Endodermal cell (in vitro differentiated cells): ENCODE results near the gene SLC6A12. TPM values are rescaled to one million over a fixed set of nuclear protein-coding genes. Genes with fewer than 3 reads are reported as not detected.

ENCODE experiments used
- DNase-seq: peaks from one replicate; pipeline ENCODE4 v3.0.0-alpha.2; 2017
- H3K27ac ChIP-seq: 2 replicates; pipeline ENCODE4 v1.5.1; 2013; ENCODE audit warnings: mild to moderate bottlenecking, low read depth, low read length, moderate library complexity
- H3K27me3 ChIP-seq: 2 replicates; pipeline ENCODE4 v1.6.1; 2013; ENCODE audit warnings: mild to moderate bottlenecking, low read length, moderate library complexity; ENCODE audit not compliant: insufficient read depth, control insufficient read depth, poor library complexity, severe bottlenecking
- H3K36me3 ChIP-seq: 2 replicates; pipeline ENCODE4 v1.7.0; 2013; ENCODE audit warnings: mild to moderate bottlenecking, low read length, moderate library complexity; ENCODE audit not compliant: control insufficient read depth, insufficient read depth
- H3K4me1 ChIP-seq: one replicate; pipeline ENCODE4 v1.7.0; 2013; ENCODE audit warnings: low read length; ENCODE audit not compliant: control insufficient read depth, insufficient read depth
- H3K4me3 ChIP-seq: 2 replicates; pipeline ENCODE4 v1.5.1; 2013; ENCODE audit warnings: mild to moderate bottlenecking, low read length, moderate library complexity
- H3K9ac ChIP-seq: 2 replicates; pipeline ENCODE4 v1.6.1; 2013; ENCODE audit warnings: mild to moderate bottlenecking, low read length, moderate library complexity; ENCODE audit not compliant: poor library complexity, severe bottlenecking; ENCODE audit errors: extremely low read depth
- H3K9me3 ChIP-seq: 2 replicates; pipeline ENCODE4 v1.6.1; 2013; ENCODE audit warnings: mild to moderate bottlenecking, low read length, moderate library complexity; ENCODE audit not compliant: control insufficient read depth
- H3K27ac Mint-ChIP-seq: 2 replicates; pipeline ENCODE4 v1.8.0; 2020; ENCODE audit warnings: mixed read lengths
- H3K27me3 Mint-ChIP-seq: 2 replicates; pipeline ENCODE4 v1.8.0; 2021; ENCODE audit warnings: mild to moderate bottlenecking, mixed read lengths; ENCODE audit not compliant: insufficient read depth
- H3K36me3 Mint-ChIP-seq: 2 replicates; pipeline ENCODE4 v1.8.0; 2020; ENCODE audit warnings: low read depth, mixed read lengths
- H3K4me1 Mint-ChIP-seq: 2 replicates; pipeline ENCODE4 v1.8.0; 2020; ENCODE audit warnings: mixed read lengths
- H3K4me3 Mint-ChIP-seq: 2 replicates; pipeline ENCODE4 v1.8.0; 2020; ENCODE audit warnings: mild to moderate bottlenecking, moderate library complexity, mixed read lengths
- H3K9me3 Mint-ChIP-seq: 2 replicates; pipeline ENCODE4 v1.8.0; 2020; ENCODE audit warnings: mild to moderate bottlenecking, mixed read lengths
- WGBS, 2 experiments: methylation state at CpG; one replicate each; pipeline versions ENCODE4 v1.1.5 to v1.1.7; 2013; ENCODE audit warnings: missing lambda C conversion rate in 2 of 2, mixed read lengths in 1 of 2; ENCODE audit not compliant: insufficient coverage in 1 of 2, insufficient read length in 1 of 2; 5-methylcytosine and 5-hydroxymethylcytosine counted together
- total RNA-seq, 2 donors: library from RNA; stranded (reverse); fragmentation: NEBNext Ultra II Directional in 1 of 2; extraction: Animal tissue kit (Norgen Biotek cat#: 25700) in 1 of 2; gene quantifications; 2 replicates in 1 of 2; 3 replicates in 1 of 2; pipeline ENCODE4 v1.2.1, GENCODE V29; 2021
- TF ChIP-seq, protein P1 (sequence below): fragments of 200-600 bp; sonication (generic); conservative IDR thresholded peaks from 2 replicates; pipeline ENCODE4 v1.5.0; 2021; ENCODE audit warnings: antibody characterized with exemption, mild to moderate bottlenecking

Gene SLC6A12
- total RNA-seq, 2 donors from 2014 or later: 0.58 to 1.3 TPM

DNA sequence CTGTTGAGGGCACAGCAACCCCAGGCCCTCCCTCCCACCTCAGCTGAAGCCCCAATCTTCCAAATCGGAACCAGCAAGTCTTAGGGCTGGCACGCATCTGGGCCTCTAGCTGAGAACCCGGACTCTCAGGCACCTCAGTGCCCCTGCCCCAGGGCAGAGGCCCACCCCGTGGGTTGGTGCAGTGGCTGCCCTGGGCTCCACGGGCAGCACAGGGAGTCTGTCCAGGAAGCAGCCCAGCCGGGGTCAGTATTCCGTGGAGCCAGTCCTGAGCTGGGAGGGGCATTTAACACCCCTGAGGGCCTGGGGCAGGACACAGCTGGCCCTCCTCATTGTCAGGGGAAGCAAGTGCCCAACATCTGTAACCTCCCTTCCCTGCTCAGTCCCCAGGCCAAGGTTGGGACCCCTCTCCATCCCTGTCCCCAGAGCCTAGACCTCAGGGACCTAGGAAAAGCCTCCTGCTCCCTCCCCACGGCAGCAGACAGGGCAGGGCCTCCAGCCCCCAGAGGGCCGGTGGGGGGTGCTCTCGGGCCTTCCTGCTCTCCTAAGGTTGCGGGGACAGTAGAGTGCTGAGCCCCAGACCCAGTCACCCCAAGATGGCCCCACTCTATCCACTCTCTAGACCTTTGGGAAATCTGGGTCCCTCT is 36.5 kb downstream of the SLC6A12 start:
- DNase-seq: no peak
- H3K27me3 Mint-ChIP-seq: peaks cover 3% of the 10 kb centered on the region
- Histone ChIP-seq H3K4me3 (no peak overlapping the region), H3K9ac (no peak overlapping the region), H3K36me3 (no peaks in the 10 kb centered on the region), H3K4me1 (peaks cover 7% of the 10 kb centered on the region), H3K9me3 (no peaks in the 10 kb centered on the region), H3K27ac (no peak overlapping the region), H3K27me3 (no peaks in the 10 kb centered on the region)
- 80 to 86% methylated on average over 5 to 11 of the region's 11 CpGs for WGBS, 2 experiments
- no peaks in the 10 kb centered on the region for H3K36me3 Mint-ChIP-seq
- H3K9me3 Mint-ChIP-seq: no peaks in the 10 kb centered on the region
- no peak overlapping the region for H3K4me3 Mint-ChIP-seq
- H3K27ac Mint-ChIP-seq: no peak overlapping the region
- peaks cover 21% of the 10 kb centered on the region for H3K4me1 Mint-ChIP-seq
- TF ChIP-seq, protein P1, sequence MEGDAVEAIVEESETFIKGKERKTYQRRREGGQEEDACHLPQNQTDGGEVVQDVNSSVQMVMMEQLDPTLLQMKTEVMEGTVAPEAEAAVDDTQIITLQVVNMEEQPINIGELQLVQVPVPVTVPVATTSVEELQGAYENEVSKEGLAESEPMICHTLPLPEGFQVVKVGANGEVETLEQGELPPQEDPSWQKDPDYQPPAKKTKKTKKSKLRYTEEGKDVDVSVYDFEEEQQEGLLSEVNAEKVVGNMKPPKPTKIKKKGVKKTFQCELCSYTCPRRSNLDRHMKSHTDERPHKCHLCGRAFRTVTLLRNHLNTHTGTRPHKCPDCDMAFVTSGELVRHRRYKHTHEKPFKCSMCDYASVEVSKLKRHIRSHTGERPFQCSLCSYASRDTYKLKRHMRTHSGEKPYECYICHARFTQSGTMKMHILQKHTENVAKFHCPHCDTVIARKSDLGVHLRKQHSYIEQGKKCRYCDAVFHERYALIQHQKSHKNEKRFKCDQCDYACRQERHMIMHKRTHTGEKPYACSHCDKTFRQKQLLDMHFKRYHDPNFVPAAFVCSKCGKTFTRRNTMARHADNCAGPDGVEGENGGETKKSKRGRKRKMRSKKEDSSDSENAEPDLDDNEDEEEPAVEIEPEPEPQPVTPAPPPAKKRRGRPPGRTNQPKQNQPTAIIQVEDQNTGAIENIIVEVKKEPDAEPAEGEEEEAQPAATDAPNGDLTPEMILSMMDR: no peak

DNA sequence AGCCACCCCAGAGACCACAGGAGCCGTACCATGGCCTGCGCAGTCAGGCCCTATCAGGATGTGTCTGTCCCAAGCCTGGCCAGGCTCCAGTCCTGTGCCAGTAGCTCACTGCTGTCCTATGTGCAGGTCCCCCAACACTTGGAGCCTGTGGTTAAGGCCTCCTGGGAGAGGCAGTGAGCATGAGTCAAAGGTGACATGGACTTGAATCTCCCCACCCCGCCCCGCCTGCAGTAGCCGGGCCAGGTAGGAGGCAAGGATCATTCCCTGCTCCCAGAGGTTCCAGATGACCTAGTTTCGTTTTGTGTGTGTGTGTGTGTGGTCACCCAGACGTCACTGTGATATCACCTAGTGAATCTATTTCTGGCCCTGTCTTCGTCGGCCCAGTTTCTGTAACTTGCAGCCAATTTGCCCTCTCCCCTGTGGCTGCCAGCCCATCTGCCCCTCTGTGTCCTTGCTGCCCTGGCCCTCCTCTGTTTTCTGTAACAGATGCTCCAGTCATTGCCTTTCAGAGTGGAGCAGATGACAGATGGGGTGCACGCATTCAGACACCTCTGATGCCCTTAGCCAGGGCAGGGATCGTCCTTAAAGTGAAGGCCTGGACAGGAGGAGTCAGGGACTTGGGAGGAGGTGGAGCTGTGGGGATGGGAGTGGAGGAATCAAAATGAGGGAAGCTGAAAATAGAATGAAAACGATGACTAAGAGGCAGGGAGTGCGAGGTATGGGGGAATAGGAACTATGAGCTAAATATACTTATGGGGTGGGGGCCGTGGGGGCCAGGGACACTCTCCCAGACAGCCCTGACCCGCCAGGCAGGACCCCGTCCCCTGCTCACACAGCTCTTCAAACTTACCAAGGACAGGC is 37.4 kb downstream of the SLC6A12 start:
- Mint-ChIP-seq H3K27ac (no peak overlapping the region), H3K4me3 (no peak overlapping the region), H3K4me1 (peaks cover 21% of the 10 kb centered on the region), H3K36me3 (no peaks in the 10 kb centered on the region), H3K9me3 (no peaks in the 10 kb centered on the region), H3K27me3 (peaks cover 2% of the 10 kb centered on the region)
- 84 to 87% methylated on average over 10 to 16 of the region's 16 CpGs for whole genome bisulfite sequencing, 2 experiments
- DNase-seq: no peak
- H3K27ac ChIP-seq: peak overlapping the region; percentile 47
- H3K9me3 ChIP-seq: no peaks in the 10 kb centered on the region
- no peak overlapping the region for H3K4me3 ChIP-seq
- H3K36me3 ChIP-seq: no peaks in the 10 kb centered on the region
- TF ChIP-seq, protein P1: no peak
- peaks cover 7% of the 10 kb centered on the region for H3K4me1 ChIP-seq
- no peaks in the 10 kb centered on the region for H3K27me3 ChIP-seq
- H3K9ac ChIP-seq: no peak overlapping the region

DNA sequence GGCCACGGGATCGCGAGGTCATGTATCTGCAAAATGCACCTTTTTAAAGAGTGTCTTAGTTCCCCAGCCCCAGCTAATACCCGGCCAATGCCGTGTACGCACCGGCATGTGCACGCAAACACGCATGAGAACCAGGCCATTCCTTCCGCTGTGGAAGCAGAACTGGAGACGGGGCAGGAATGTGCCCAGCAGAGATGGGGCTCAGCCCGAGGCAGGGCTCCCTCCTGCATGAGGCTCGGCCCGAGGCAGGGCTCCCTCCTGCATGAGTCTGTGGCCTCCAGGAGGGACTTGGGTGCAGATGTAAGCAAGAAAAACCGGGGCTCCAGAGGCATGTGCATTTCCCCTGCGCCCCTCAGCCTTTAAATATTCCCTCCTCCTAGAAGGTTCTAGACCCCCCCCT is 38.2 kb downstream of the SLC6A12 start:
- no peak for DNase-seq
- TF ChIP-seq, protein P1: no peak
- 79 to 85% methylated on average over 11 to 16 of the region's 16 CpGs for WGBS, 2 experiments
- Histone ChIP-seq H3K36me3 (no peaks in the 10 kb centered on the region), H3K4me3 (no peak overlapping the region), H3K27ac (no peak overlapping the region), H3K4me1 (peaks cover 7% of the 10 kb centered on the region), H3K9ac (no peak overlapping the region), H3K9me3 (no peaks in the 10 kb centered on the region), H3K27me3 (no peaks in the 10 kb centered on the region)
- H3K27me3 Mint-ChIP-seq: peaks cover 1% of the 10 kb centered on the region
- H3K4me3 Mint-ChIP-seq: no peak overlapping the region
- no peaks in the 10 kb centered on the region for H3K9me3 Mint-ChIP-seq
- peaks cover 23% of the 10 kb centered on the region for H3K4me1 Mint-ChIP-seq
- H3K36me3 Mint-ChIP-seq: no peaks in the 10 kb centered on the region
- no peak overlapping the region for H3K27ac Mint-ChIP-seq
